PC-9 (cell line): Measurements from ENCODE around the gene KIFC1.

Source experiments
- CTCF ChIP-seq: fragments of 200-600 bp; sonication (generic); conservative IDR thresholded peaks from 2 replicates; pipeline ENCODE4 v1.6.1; 2017; ENCODE audit warnings: mixed run types, antibody characterized with exemption, mild to moderate bottlenecking, moderate library complexity
- EZH2 ChIP-seq: fragments of 200-600 bp; sonication (generic); IDR thresholded peaks from 2 replicates; pipeline ENCODE4 v1.8.0; 2017; ENCODE audit warnings: antibody characterized with exemption, low read depth

GRCh38 chr6:33452496-33452895 is 60.9 kb downstream of the KIFC1 start:
- TF ChIP-seq CTCF (no peak), EZH2 (no peak)
